Stimulated activated CD8-positive, alpha-beta memory T cell treated with anti-CD3 and anti-CD28 coated beads, Interleukin-2, amount 100 ng/mL, for 1 hour (primary cell): ENCODE measurements around the gene LRRC8D.

Experiments
- DNase-seq, 2 donors: peaks; one replicate each; pipeline ENCODE4 v3.0.0-alpha.2; 2020; ENCODE audit warnings: low read depth in 2 of 2

LRRC8D gene

DNA sequence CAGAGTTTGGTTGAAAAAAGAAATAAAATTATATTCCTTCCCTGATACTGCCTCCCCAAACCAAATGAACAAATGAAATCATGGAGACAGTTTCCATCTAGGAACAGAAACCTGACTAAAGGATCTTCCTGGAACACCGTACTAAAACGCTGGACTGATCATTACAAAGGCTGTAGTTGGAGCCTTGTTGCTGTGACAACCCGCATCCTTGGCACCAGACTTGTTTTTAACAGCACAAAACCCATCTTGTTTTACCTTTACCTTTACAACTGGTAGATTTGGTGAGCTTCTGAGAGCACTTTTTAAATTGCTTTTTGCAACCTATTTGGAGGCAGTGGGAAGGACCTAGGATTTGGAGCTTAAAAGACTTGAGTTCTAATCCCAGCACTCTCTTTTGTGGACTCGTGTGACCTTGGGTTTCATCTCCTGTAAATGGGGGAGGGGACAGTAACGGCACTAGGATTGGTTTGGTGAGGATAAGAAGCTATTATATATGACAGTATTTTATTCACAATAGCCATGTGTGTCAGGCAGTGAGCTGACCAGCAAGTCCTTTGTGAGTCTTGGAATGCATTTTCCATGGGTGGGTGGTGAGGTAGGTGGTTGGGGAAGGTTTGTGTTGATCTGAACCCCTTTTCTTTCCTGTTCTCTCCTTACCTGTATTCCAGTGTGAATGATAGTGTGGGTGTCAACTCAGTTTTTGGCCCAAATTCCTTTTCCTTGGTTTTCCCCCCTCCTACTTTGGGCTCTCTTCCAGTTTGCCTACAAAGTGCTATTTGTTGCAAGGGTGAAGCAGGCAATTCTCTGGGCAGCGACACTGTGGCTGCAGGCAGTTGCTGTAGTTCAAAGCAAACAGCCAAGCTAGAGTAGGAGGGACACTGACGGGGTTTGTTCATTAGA lies 12.6 kb downstream of the LRRC8D start:
- DNase-seq: no peak

DNA sequence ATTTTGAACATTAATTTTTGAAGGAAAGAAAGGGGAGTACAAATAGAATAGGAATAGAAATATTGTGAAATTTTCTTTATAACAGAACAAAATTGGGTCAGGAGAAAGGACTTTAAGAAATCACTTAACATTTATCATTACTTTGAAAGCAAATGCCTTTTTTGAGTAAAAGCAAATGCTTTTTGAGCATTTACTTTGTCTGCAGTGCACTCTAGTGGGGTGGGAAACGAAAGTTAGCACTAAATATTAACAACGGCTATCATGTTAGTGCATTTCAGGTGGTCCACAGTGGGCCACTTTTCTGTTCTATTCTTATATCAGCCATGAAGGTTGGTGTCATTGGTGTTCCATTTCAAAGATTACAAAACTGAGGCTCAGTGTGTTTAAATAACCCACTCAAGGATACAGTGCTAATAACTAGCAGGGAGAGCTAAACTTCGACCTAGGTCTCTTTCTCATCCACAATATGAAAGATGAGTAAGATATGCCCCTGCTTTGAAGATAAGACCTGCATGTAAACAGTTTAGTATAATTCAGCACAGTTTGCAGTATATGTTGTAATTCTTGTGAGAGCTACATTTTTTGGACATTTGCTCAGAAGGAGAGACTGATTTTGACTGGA lies 13.4 kb downstream of the LRRC8D start:
- no peak for DNase-seq

DNA sequence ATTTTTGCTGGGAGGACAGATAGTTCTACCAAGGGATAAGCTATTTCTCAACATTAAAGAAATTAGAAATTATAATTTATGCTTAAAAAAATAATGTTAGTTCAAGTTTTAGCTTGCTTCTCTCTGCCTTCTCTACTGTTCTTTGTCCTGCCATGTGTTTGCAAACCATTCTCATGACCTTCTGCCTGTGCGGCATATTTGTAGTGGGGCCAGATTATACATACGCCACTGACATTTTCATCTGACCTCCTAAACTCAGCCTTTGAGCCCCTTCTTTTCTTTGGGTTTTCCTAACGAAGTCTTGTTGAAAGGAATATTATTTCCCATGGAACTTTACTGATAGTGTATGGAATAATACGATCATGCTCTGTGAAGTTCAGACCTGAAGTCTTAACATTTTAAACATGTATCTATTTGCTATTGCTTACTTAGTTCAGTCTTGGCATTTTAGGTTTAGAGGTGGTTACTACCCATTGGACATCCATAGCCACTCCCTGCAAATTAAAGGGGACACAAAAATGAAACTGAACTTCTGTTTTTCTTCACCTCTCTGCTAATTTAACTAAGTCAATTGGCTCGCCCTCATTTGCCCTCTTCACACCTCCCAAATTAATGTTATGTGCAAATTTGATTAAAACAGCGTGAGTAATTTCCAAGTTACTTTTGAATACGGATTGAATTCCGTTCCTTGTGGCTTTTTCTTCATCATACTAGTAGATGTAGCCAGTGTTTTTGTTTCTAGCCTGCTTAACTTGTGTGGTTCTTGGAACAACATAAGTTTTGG lies 15.6 kb downstream of the LRRC8D start:
- no peak for DNase-seq

DNA sequence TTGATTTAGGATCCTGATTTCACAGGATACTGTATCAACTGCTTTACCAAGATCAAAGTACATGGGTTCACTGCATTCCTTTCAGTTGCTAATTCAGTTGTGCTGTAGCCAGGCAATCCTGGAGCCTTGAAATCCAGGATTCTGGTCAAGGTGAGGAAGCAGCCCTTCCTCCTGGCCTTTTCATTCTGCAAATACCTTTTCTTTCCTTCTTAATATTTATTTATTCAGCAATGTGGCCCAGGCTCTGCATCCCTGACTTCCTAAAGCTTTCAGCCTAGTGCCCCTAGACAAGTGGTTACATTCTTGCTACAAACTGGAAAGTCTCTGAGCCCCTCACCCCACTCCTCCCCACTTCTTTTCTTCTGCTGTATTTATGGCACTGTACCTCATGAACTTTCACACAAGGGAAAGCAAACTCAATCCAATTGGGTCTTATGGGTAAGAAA lies 16.2 kb downstream of the LRRC8D start:
- no peak for DNase-seq

DNA sequence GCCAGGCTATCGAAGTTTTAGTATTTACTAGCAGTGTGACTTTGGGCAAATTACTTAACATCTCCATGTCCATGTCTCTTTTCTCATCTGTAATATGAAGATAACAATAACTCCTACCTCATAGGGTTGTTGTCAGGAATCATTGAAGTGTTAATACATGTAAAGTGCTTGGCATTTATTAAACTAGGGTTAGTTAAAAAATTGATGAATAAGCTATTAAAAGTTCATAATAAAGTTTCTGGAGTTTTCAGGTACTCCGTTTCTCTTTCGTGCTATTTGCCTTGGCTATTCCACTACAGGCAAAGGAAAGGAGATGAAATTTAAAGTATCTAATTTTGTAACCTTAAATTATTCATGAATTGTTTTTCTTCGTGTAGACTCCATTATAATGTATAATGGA lies 16.7 kb downstream of the LRRC8D start:
- DNase-seq: no peak

DNA sequence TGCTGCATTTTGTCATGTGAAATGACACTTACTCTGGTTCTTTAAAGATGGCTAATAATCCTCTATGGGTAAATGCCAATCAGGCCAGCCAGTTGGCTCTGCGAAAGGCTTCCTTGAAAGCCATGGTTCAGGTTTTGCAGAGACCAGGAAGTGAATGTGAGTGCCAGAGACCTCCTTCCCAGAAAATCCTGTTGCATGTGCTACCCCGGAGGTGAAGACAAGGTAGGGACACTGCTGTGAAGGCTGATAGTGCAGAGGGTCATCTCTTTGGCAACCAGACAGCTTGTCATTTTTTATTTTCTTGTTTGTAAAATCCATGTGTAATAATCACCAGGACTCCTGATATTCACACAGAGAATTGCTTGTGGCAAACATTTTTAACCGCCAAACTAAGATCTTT lies 18.7 kb downstream of the LRRC8D start:
- DNase-seq: no peak

DNA sequence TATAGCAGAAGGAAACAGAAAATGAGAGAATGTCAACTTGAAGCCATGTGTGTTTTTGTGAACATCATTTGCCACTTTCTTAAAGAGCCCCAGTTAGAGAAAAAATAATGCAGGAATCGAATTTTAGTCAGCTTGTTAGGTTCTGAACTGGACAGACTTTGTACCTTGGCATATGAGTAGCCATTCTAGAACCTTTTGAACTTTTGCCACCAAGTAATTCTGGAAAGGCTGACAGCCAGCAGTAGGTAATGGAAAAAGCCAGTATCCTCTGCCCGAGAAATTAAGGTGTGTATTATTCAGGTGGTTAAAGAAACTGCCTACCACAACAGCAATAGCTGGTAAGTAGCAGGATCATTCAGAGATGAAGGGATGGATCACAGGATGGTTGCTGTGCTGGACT lies 20.7 kb downstream of the LRRC8D start:
- DNase-seq: no peak

DNA sequence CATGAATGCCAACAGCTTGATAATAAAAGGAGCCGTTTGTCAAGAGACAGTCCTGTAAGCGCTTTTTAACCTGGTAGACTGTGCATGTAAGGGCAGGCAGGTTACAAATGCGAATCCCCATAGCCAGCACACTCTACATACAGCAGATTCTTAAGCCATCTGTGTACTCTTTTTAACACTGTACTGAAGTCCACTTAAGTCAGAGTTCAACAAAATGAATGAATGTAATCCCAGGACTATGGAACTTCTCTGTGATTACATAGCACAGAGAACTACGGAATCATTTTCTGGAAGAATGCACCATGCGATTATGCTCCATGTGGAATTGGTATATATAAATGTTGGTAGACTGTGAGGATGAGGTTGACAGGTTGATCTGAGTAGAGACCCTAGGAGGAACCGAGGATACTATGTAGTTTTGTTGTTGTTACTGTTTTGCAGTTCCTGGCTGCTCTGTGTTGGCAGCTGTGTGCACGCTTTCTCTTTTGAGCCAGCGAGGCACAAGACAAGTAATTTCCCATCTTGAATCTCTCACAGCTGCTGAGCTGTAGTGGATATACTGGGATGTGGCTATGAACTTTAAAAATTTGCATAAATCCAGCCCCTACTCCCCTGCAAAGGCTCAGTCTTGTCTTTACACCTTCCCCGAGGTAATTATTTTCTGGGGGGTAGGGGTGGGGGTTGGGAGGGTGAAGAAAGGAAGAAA lies 21.9 kb downstream of the LRRC8D start:
- no peak for DNase-seq

DNA sequence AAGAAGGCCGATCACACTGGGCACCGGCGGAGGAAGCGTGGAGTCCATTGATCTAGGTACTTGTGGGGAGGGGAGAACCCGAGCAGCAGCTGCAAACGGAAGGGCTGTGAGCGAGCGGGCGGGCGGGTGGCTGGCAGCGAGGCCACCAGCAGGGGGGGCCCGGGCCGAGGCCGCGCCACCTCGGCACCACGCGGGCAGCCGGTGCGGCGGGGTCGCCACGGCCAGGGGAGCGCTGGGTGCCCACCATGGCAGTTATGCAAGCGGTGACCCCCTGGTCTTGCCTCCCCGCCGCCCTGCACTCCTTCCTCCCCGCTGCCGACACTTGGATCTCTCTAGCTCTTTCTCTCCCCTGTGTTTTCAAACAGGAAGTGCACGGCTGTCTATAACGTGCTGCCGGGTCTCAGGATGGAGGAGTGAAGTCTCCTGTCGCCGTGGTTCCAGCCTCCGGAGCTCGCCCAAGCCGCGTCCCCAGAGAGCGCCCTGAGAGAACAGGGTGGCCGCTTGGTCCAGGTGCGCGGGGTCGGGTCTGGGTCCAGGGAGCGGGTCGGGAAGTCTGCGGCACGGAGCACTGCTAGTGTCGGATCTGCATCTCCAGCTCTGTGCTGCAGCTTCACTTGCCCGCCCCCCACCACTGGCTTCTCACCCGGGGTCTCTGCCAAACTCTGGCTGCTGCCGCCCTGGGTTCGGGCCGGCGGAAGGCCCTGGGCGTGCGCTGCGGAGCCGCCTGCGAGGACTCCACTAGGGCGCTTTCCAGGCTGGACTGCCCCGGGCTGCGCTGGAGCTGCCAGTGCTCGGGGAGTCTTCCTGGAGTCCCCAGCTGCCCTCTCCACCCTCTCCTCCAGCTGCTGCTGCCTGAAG lies 22.7 kb downstream of the LRRC8D start:
- DNase-seq: peak; percentile 52 to 54

DNA sequence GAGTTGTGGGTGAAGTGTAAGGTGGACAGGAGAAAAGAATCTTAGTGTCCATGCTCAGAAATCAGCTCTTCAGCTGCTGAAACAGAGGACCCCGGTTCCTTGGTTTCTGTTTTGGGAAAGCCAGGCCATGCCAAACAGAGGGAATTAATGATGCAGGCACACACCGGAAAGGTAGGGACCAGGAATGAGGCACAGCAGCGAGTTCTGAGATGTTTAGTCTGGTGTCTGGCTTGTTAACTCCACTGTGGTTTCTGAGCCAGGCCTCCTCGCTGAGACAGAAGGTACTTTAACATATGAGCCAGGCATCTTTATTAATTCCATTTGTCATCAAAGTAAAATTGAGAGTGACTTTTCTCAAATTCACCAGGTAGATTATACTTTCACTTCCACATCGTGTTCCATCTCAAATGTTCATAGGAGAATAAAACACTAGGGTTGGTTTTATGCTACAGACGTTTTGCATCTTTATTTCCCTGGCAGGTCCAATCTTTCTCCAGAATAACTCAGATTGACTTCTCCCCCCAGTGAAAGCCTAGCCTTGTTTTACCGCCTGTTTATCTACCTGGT lies 23.5 kb downstream of the LRRC8D start:
- peak in 1 of 2 donors; percentile 4 for DNase-seq

DNA sequence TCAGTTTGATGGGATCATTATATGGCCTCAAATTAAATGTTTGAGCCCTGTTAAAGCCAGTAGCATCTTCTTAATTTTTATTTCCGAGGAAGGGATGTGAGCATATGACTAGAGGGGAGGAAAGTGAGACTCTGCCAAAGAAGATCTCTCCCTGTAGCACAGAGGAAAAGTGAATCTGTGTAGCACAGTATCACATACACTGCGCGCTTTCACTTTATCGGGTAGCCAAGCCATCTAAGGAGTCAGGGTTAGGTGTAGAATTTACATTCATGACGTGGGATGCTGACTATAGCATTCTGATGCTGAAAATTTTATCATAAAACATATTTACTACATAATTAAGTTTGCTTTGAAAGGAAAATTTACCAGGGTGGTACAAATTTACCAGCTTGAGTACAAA lies 24.0 kb downstream of the LRRC8D start:
- DNase-seq: no peak

DNA sequence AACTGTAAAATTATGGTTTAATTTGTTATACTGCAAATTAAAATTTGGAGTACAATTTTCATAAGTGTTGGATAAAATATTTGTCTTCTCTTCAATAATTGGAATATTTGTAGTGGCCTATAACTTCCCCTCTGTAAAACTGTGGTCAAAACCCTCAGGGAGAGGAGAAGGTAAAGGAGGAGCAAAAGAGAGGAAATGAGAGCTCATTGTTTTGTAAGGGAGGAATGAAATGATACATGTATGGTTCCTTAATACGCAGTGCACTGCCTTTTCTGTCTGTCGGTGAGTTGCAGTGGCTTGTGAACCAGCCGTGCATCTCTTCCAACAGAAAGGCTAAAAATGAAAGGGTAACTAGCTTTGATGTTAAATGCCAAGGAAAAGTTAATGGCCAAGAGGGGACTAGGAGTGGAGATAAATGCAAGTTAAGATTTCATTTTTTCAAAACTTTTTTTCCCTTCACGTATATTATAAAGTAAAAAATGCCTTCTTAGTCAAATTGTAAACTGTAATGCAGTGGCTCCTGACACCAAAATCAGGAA lies 26.4 kb downstream of the LRRC8D start:
- no peak for DNase-seq

DNA sequence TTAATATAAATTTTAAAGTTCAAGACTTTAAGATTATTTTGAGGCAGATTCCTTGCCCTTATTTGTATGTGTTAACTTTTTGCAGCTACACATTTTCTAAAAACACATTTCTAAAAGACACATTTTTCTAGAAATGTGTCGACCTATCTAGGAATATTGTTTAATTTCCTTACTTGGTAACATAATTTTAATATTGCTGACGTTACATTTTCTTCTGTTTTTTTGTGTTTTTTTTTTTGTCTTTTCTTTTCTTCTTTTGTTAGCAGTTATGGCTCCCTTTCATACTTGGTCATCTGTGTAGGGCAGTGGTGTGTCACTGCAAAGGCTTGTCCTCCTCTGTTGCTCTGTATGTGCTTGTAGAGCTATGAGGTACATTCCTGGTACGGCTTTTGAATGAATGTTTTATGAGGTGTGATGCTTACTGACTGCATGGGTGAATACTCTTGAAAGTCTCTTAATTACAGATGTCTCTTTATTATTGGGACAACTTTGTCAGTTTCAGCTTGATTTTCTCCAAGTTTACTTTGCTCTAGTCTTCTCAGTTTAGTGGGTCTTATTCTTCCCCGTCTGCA lies 30.1 kb downstream of the LRRC8D start:
- no peak for DNase-seq

DNA sequence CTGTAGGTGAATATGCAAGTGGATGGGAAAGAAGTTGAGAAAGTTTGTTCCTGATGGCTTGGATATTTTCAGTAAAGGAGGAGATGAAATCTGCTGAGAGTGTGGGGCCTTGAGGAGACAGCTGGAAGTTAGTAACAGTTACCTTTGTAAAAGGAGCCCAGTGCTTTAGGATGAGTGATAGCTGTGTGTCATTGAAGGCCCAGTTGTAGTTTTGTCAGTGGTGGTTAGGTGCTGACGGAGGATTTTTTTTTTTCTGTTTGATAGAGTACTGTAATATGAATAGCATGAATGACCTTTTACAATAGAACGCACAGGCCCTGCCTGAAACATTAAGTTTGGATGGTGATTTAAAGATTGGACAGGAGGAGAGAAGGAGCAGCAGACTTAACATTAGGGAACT lies 33.3 kb downstream of the LRRC8D start:
- DNase-seq: no peak

DNA sequence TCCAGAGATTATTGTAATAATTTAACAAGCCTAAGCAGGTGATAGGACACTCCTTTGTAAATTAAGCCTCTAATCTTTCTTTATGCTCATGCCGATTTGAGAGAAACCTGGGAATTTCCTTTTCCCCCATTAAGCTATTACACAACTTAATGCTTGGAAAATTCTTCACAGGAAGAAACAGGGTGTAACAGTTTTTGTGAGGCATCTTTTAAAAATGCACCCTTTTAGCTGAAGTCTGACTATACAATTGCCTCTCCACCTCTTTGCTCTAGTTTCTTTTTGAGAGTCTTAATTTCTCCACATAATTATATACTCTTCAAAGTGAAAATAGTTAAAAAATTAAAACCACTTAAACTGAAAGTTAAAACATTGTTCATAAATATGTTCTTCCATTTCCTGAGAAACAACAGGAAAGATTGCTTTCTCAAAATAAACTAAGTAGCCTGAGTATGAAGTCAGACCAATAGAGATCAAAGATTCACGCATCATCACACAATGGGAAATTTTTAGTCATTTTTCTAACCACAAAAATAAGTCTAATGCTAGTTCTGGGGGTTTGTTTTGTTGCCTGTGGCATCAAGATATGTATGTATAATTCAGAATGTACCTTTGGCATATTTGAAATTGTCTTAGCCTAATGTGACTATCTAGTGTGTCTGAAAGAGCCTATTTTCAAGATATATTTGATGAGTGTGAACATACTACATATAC lies 34.7 kb downstream of the LRRC8D start:
- DNase-seq: no peak

DNA sequence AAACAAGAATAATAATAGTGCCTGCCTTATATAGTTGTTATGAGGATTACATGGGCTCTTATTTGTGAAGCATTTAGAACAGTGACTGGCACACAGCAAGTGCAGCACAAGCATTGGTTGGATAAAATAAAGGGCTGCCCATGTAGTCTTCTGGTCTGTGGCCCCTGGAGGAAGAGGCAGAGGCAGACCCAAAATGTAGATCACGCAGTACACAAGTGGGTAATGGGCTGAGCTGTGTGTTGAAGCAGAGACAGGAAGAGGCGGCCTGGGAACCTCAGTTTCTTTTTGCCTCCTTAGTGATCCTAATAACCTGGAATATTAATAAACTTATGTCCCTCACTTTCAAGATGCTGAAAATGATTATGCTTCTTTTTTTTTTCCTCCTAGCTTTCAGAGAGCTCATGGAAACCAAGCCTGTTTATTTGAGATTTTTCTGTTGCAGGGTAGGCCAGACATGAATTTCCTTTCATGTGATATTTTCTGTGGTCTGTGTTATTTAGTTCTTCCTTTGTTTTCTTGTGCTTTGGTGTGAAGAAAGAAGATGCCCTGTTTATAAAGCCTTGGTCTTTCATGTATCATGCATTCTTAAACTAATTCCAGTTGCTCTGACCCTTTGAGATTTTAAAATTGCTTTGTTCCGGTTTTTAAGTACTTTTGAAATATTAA lies 42.5 kb downstream of the LRRC8D start:
- DNase-seq: no peak

DNA sequence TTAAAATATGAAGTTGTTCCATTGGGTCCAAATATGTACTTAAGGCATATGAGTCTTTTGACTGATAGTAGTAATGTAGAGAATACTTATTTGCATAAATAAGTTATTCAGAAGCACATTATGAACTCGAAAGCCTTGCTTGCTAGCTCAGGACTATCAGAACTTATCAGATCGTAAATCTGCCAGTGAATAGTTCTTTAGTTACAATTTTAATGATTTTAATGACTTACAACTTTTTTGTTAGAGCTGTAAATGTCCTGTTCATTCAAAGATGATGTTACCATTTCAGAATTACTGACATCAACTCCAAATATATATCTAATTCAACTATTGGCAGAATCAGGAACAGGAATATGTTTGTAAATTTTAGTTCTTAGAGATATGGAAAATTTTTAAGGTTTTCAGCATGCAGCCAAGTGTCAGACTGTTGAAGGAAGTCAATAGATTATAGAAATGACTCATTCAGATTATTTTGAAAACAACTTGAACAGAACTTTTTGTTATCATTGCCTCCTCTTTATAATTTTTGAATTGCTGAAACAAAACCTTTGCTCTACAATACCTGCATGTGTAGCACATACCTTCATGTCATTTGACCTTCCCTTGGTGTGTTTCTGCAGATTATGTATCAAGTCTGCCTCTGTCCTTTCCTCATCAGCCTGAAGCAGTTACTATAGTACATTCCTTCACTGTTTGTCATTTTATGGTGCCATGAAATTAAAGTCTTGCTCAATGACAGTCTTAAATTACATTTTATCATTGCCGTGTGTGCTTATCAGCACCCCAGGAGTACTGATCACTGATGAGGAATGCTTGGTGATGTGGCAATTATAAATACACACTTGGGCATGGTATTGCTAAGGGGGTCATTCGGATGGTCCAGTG lies 44.9 kb downstream of the LRRC8D start:
- DNase-seq: no peak

DNA sequence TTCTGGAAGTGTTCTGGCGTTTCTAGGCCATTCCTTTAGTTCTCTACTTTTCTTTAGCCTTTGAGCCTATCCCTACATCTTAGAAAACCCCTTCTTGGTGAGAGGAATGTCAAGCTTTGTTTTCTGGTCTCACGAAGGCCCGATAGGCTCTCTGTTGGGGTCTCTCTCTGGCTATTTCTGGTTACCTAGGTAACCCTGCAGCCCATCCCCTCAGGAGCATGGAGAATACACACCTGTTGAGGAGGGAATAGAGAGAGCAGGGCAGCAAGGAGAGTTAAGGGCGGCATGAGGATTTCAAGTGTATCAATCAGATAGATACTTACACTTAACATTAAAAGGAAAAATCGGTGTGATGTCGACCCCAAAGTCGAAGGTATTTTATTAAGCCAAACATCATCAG lies 45.7 kb downstream of the LRRC8D start:
- DNase-seq: no peak
